ENCODE measurements around the gene ACTL8. TPM values are rescaled to one million over a fixed set of nuclear protein-coding genes. Genes with fewer than 3 reads are reported as not detected.
"Not testable (repeated sequence)": the region's sequence is repeated elsewhere in the genome, so short reads cannot be mapped to it uniquely, and the experiment has no call there.

The ACTL8 gene
- total RNA-seq, 1 experiment from 2014 or later = not detected

- H3K4me1 ChIP-seq (ENCODE audit: control insufficient read depth, insufficient read depth, low read length) = no peaks in the 10 kb centered on the region
- in situ Hi-C loops (cut with HindIII; ENCODE audit: low pct_unique_long_range_greater_than_20kb, low sequenced_read_pairs) (no loop called here), intact Hi-C loops (cut with micrococcal nuclease; ENCODE audit: unreplicated experiment) (no loop called here)
- H3K27me3 ChIP-seq (ENCODE audit: control insufficient read depth, insufficient read depth, low read length) = peaks cover 11% of the 10 kb centered on the region
- no peaks in the 10 kb centered on the region for H3K9me3 ChIP-seq (ENCODE audit: control insufficient read depth, insufficient read depth, low read depth, low read length)
- no peak for TF ChIP-seq TCF7L2 (IDR thresholded peaks at IDR 0.05; ENCODE audit: low read depth, low read length)
- no peak for TF ChIP-seq CTCF (IDR thresholded peaks at IDR 0.05)
- no peak for TF ChIP-seq SIN3A (IDR thresholded peaks at IDR 0.05; ENCODE audit: borderline replicate concordance, insufficient read depth, low read depth, low read length)
- no peak for TF ChIP-seq POLR2AphosphoS5 (IDR thresholded peaks at IDR 0.05; ENCODE audit: low read depth, low read length)
- TF ChIP-seq REST (IDR thresholded peaks at IDR 0.05; ENCODE audit: insufficient read depth in 1 of 2, low read depth in 2 of 2, low read length in 1 of 2) = no peak
- ATAC-seq (no peak), DNase-seq (ENCODE audit: low read depth, low spot score) (no peak)
- BruUV-seq (replicated peaks) = no TSS peak
- POLR2A ChIA-PET = no interaction called here
- H3K4me3 ChIP-seq (ENCODE audit: low read depth in 2 of 2, low read length in 2 of 2) = no peak overlapping the region
- no peak overlapping the region for H3K27ac ChIP-seq (ENCODE audit: low read length)
- H3K36me3 ChIP-seq (ENCODE audit: control insufficient read depth, insufficient read depth, low read length) = no peaks in the 10 kb centered on the region
- CTCF ChIA-PET = interaction anchor here (0.6 kb wide), 1 partner anchor 292 kb away, joined by 7 read pairs; no protein-coding TSS in a partner anchor
These were observed 9.6 kb upstream of the ACTL8 start for GRCh38 chr1:17745479-17745955.

- DNase-seq (ENCODE audit: low read depth, low spot score); H3K9me3 ChIP-seq (ENCODE audit: control insufficient read depth, insufficient read depth, low read depth, low read length); ATAC-seq; BruUV-seq (replicated peaks); POLR2A ChIA-PET; H3K4me1 ChIP-seq (ENCODE audit: control insufficient read depth, insufficient read depth, low read length); intact Hi-C loops (cut with micrococcal nuclease; ENCODE audit: unreplicated experiment); H3K36me3 ChIP-seq (ENCODE audit: control insufficient read depth, insufficient read depth, low read length); in situ Hi-C loops (cut with HindIII; ENCODE audit: low pct_unique_long_range_greater_than_20kb, low sequenced_read_pairs); H3K27me3 ChIP-seq (ENCODE audit: control insufficient read depth, insufficient read depth, low read length); H3K27ac ChIP-seq (ENCODE audit: low read length); H3K4me3 ChIP-seq (ENCODE audit: low read depth in 2 of 2, low read length in 2 of 2): not testable (repeated sequence)
- CTCF ChIA-PET = interaction anchor here (0.6 to 0.7 kb wide), 2 partner anchors 80 to 292 kb away, joined by 7 to 12 read pairs; no protein-coding TSS in a partner anchor
These were observed 8.9 kb upstream of the ACTL8 start for GRCh38 chr1:17746281-17746680.

GRCh38 chr1:17746920-17747319 is 8.2 kb upstream of the ACTL8 start:
- DNase-seq (ENCODE audit: low read depth, low spot score) = no peak
- no peaks in the 10 kb centered on the region for H3K36me3 ChIP-seq (ENCODE audit: control insufficient read depth, insufficient read depth, low read length)
- POLR2A ChIA-PET = interaction anchor here (0.7 kb wide), 1 partner anchor 572 kb away, joined by 4 read pairs; no protein-coding TSS in a partner anchor
- no peak overlapping the region for H3K4me3 ChIP-seq (ENCODE audit: low read depth in 2 of 2, low read length in 2 of 2)
- ATAC-seq = no peak
- CTCF ChIA-PET = no interaction called here
- intact Hi-C loops (cut with micrococcal nuclease; ENCODE audit: unreplicated experiment) = no loop called here
- TF ChIP-seq SIN3A (IDR thresholded peaks at IDR 0.05; ENCODE audit: borderline replicate concordance, insufficient read depth, low read depth, low read length) = no peak
- no peak for TF ChIP-seq CTCF (IDR thresholded peaks at IDR 0.05)
- TF ChIP-seq TCF7L2 (IDR thresholded peaks at IDR 0.05; ENCODE audit: low read depth, low read length) = no peak
- no peak for TF ChIP-seq POLR2AphosphoS5 (IDR thresholded peaks at IDR 0.05; ENCODE audit: low read depth, low read length)
- TF ChIP-seq REST (IDR thresholded peaks at IDR 0.05; ENCODE audit: insufficient read depth in 1 of 2, low read depth in 2 of 2, low read length in 1 of 2) = no peak
- H3K27me3 ChIP-seq (ENCODE audit: control insufficient read depth, insufficient read depth, low read length) = peaks cover 6% of the 10 kb centered on the region
- no peaks in the 10 kb centered on the region for H3K4me1 ChIP-seq (ENCODE audit: control insufficient read depth, insufficient read depth, low read length)
- in situ Hi-C loops (cut with HindIII; ENCODE audit: low pct_unique_long_range_greater_than_20kb, low sequenced_read_pairs) = no loop called here
- H3K9me3 ChIP-seq (ENCODE audit: control insufficient read depth, insufficient read depth, low read depth, low read length) = no peaks in the 10 kb centered on the region
- no TSS peak for BruUV-seq (replicated peaks)
- no peak overlapping the region for H3K27ac ChIP-seq (ENCODE audit: low read length)

All from Panc1 (cell line).